H1 (cell line): ENCODE results near the gene MSANTD2. TPM values are rescaled to one million over a fixed set of nuclear protein-coding genes. Genes with fewer than 3 reads are reported as not detected.

Experiments used
- CTCF ChIA-PET: fragments of 300-600 bp; sonication (Branson Sonifier 250); formaldehyde crosslinking; loops from one replicate; lab custom pipeline; 2021; ENCODE audit not compliant: partially characterized antibody; lab: Charles Lee
- POLR2A ChIA-PET: fragments of 300-600 bp; sonication (Branson Sonifier 250); formaldehyde crosslinking; loops from one replicate; lab custom pipeline; 2021; ENCODE audit warnings: inconsistent platforms; ENCODE audit not compliant: partially characterized antibody; lab: Charles Lee
- DNase-seq, 2 experiments: peaks; one replicate each; pipeline versions ENCODE4 v3.0.0 to v3.0.0-alpha.2; 2010 to 2022; ENCODE audit warnings: low spot score in 2 of 2, low read depth in 1 of 2, mixed read lengths in 1 of 2
- FAIRE-seq: peaks from 2 replicates; lab custom pipeline; 2011; peaks lifted over from hg19 to GRCh38; lab: Jason Lieb, UNC
- H2AFZ ChIP-seq: 2 replicates; pipeline ENCODE4 v1.8.1; 2012; ENCODE audit warnings: low read length, inconsistent platforms
- H2AK5ac ChIP-seq: 2 replicates; pipeline ENCODE4 v1.6.1; 2013; ENCODE audit warnings: low read depth, low read length
- H2BK120ac ChIP-seq: replicated peaks from 2 replicates; pipeline ENCODE3; 2013; ENCODE audit warnings: low read depth, low read length, inconsistent platforms
- H2BK12ac ChIP-seq: 2 replicates; pipeline ENCODE4 v1.6.1; 2013; ENCODE audit warnings: low read depth, low read length
- H2BK15ac ChIP-seq: 2 replicates; pipeline ENCODE4 v1.6.1; 2013; ENCODE audit warnings: low read length
- H2BK20ac ChIP-seq: 2 replicates; pipeline ENCODE4 v1.6.1; 2013; ENCODE audit warnings: low read length
- H2BK5ac ChIP-seq: 2 replicates; pipeline ENCODE4 v1.6.1; 2013; ENCODE audit warnings: low read depth, low read length
- H3K14ac ChIP-seq: 2 replicates; pipeline ENCODE4 v1.6.1; 2013; ENCODE audit warnings: inconsistent platforms; ENCODE audit not compliant: insufficient read length
- H3K18ac ChIP-seq: 2 replicates; pipeline ENCODE4 v1.6.1; 2013; ENCODE audit warnings: low read length; ENCODE audit errors: extremely low read depth
- H3K23ac ChIP-seq: 2 replicates; pipeline ENCODE4 v1.6.1; 2013; ENCODE audit warnings: inconsistent platforms; ENCODE audit not compliant: insufficient read length
- H3K23me2 ChIP-seq: 2 replicates; pipeline ENCODE4 v1.6.1; 2013; ENCODE audit warnings: low read depth, low read length
- H3K27ac ChIP-seq: 2 replicates; pipeline ENCODE4 v1.6.1; 2011; ENCODE audit warnings: low read depth, low read length, inconsistent platforms
- H3K27me3 ChIP-seq, 4 experiments: replicated peaks in 1 of 4; 1 replicate in 1 of 4; 2 replicates in 3 of 4; pipeline versions ENCODE4 v1.6.1 to v1.8.1; 2011 to 2013; ENCODE audit warnings: low read length in 3 of 4, mild to moderate bottlenecking in 3 of 4, inconsistent platforms in 2 of 4, mixed read lengths in 2 of 4, moderate library complexity in 1 of 4; ENCODE audit not compliant: control insufficient read depth in 3 of 4, insufficient read depth in 3 of 4; ENCODE audit errors: extremely low read depth in 1 of 4
- H3K36me3 ChIP-seq, 4 experiments: 2 replicates each; pipeline versions ENCODE4 v1.6.1 to v1.8.1; 2011 to 2013; ENCODE audit warnings: mild to moderate bottlenecking in 4 of 4, low read length in 3 of 4, moderate library complexity in 2 of 4, control low read depth in 1 of 4, inconsistent platforms in 1 of 4; ENCODE audit not compliant: insufficient read depth in 4 of 4, control insufficient read depth in 2 of 4
- H3K4ac ChIP-seq: replicated peaks from 2 replicates; pipeline ENCODE3; 2013; ENCODE audit warnings: low read length, low read depth, mixed read lengths, inconsistent platforms; ENCODE audit not compliant: insufficient read length
- H3K4me1 ChIP-seq, 4 experiments: replicated peaks in 1 of 4; 1 replicate in 1 of 4; 2 replicates in 3 of 4; pipeline versions ENCODE4 v1.6.1 to v1.8.1; 2011 to 2013; ENCODE audit warnings: low read length in 3 of 4, inconsistent platforms in 2 of 4, mixed read lengths in 1 of 4; ENCODE audit not compliant: insufficient read depth in 4 of 4, control insufficient read depth in 3 of 4
- H3K4me2 ChIP-seq, 2 experiments: 2 replicates each; pipeline versions ENCODE4 v1.6.1 to v1.8.1; 2011 to 2013; ENCODE audit warnings: low read depth in 2 of 2, low read length in 2 of 2, control low read depth in 1 of 2, inconsistent platforms in 1 of 2, mild to moderate bottlenecking in 1 of 2; ENCODE audit not compliant: insufficient read depth in 1 of 2
- H3K4me3 ChIP-seq, 4 experiments: fragments of 200-600, 300-600 bp in 1 of 4; sonication (generic), shearing (Covaris generic), sonication (Bioruptor Twin) in 1 of 4; 2 replicates each; pipeline versions ENCODE4 v1.5.1 to v1.8.1; 2011 to 2016; ENCODE audit warnings: low read length in 4 of 4, low read depth in 3 of 4, control low read depth in 2 of 4, inconsistent platforms in 2 of 4, mild to moderate bottlenecking in 2 of 4, mixed read lengths in 1 of 4, moderate library complexity in 1 of 4; ENCODE audit not compliant: insufficient read depth in 2 of 4; ENCODE audit errors: extremely low read depth in 1 of 4
- H3K56ac ChIP-seq: replicated peaks from 2 replicates; pipeline ENCODE3; 2013; ENCODE audit warnings: low read depth, mild to moderate bottlenecking, mixed read lengths, low read length, inconsistent platforms; ENCODE audit not compliant: insufficient read length
- H3K79me1 ChIP-seq: 2 replicates; pipeline ENCODE4 v1.6.1; 2013; ENCODE audit warnings: low read depth, low read length, control low read depth
- H3K79me2 ChIP-seq, 2 experiments: 2 replicates each; pipeline versions ENCODE4 v1.6.1 to v1.8.1; 2012 to 2013; ENCODE audit warnings: low read length in 2 of 2, mild to moderate bottlenecking in 2 of 2, inconsistent platforms in 1 of 2; ENCODE audit not compliant: insufficient read depth in 2 of 2, control insufficient read depth in 1 of 2
- H3K9ac ChIP-seq, 4 experiments: replicated peaks in 1 of 4; 1 replicate in 1 of 4; 2 replicates in 3 of 4; pipeline versions ENCODE4 v1.6.1 to v1.8.1; 2011 to 2013; ENCODE audit warnings: low read depth in 3 of 4, low read length in 3 of 4, control low read depth in 2 of 4, mild to moderate bottlenecking in 2 of 4, moderate library complexity in 2 of 4, inconsistent platforms in 1 of 4; ENCODE audit errors: extremely low read depth in 1 of 4
- H3K9me3 ChIP-seq, 2 experiments: 2 replicates each; pipeline versions ENCODE4 v1.6.1 to v1.8.1; 2012 to 2013; ENCODE audit warnings: mild to moderate bottlenecking in 2 of 2, moderate library complexity in 2 of 2, control low read depth in 1 of 2, inconsistent platforms in 1 of 2, low read depth in 1 of 2, low read length in 1 of 2, mixed read lengths in 1 of 2; ENCODE audit not compliant: insufficient read depth in 2 of 2
- H4K20me1 ChIP-seq, 2 experiments: replicated peaks in 1 of 2; 2 replicates each; pipeline versions ENCODE3 to v1.8.1; 2011 to 2013; ENCODE audit warnings: inconsistent platforms in 2 of 2, low read length in 2 of 2, mild to moderate bottlenecking in 1 of 2; ENCODE audit not compliant: insufficient read depth in 2 of 2, control insufficient read depth in 1 of 2
- H4K5ac ChIP-seq: 2 replicates; pipeline ENCODE4 v1.6.1; 2013; ENCODE audit warnings: low read length, low read depth, mixed read lengths, inconsistent platforms; ENCODE audit not compliant: insufficient read length
- H4K8ac ChIP-seq: 2 replicates; pipeline ENCODE4 v1.8.0; 2013; ENCODE audit warnings: mild to moderate bottlenecking, moderate library complexity, low read length, inconsistent platforms; ENCODE audit not compliant: insufficient read depth; ENCODE audit errors: extremely low read depth
- H4K91ac ChIP-seq: replicated peaks from 2 replicates; pipeline ENCODE3; 2013; ENCODE audit warnings: low read length, mixed read lengths, inconsistent platforms; ENCODE audit not compliant: insufficient read length
- ASH2L ChIP-seq: fragments of 200-600, 300-600 bp; sonication (generic); IDR thresholded peaks from one replicate; pipeline ENCODE4 v1.7.1; 2017; ENCODE audit warnings: low read length
- BACH1 ChIP-seq: IDR thresholded peaks from 2 replicates; pipeline ENCODE4 v1.6.1; 2012; ENCODE audit warnings: low read length, improper control_type of control experiment
- CBX5 ChIP-seq: fragments of 300-800, 300-1000 bp; sonication (generic); IDR thresholded peaks from 2 replicates; pipeline ENCODE4 v1.7.1; 2016; ENCODE audit warnings: antibody characterized with exemption, low read length, low read depth
- CEBPB ChIP-seq: IDR thresholded peaks from 2 replicates; pipeline ENCODE4 v1.6.1; 2012; ENCODE audit warnings: low read depth, low read length
- CTBP2 ChIP-seq: IDR thresholded peaks from 2 replicates; pipeline ENCODE4 v1.7.0; 2011; ENCODE audit warnings: borderline replicate concordance, mild to moderate bottlenecking, moderate library complexity, mixed read lengths, low read length; ENCODE audit not compliant: insufficient read depth, insufficient read length
- EGR1 ChIP-seq: IDR thresholded peaks from 2 replicates; pipeline ENCODE4 v1.6.1; 2011; ENCODE audit warnings: low read depth, low read length, borderline replicate concordance
- GTF2F1 ChIP-seq: IDR thresholded peaks from 2 replicates; pipeline ENCODE4 v1.6.1; 2012; ENCODE audit warnings: low read depth, low read length, improper control_type of control experiment, borderline replicate concordance
- JUND ChIP-seq: IDR thresholded peaks from 2 replicates; pipeline ENCODE4 v1.6.1; 2011; ENCODE audit warnings: mild to moderate bottlenecking, improper control_type of control experiment, low read length
- KDM1A ChIP-seq: fragments of 200-600, 300-600 bp; sonication (generic); IDR thresholded peaks from 2 replicates; pipeline ENCODE4 v1.7.1; 2016; ENCODE audit warnings: mild to moderate bottlenecking, low read length, borderline replicate concordance
- MAX ChIP-seq: IDR thresholded peaks from 2 replicates; pipeline ENCODE4 v1.6.1; 2012; ENCODE audit warnings: inconsistent platforms
- SP2 ChIP-seq: IDR thresholded peaks from 2 replicates; pipeline ENCODE4 v1.6.1; 2012; ENCODE audit warnings: mild to moderate bottlenecking, low read length, inconsistent platforms
- TCF12 ChIP-seq: IDR thresholded peaks from 2 replicates; pipeline ENCODE4 v1.6.1; 2011; ENCODE audit warnings: low read depth, mild to moderate bottlenecking, low read length
- TEAD4 ChIP-seq: IDR thresholded peaks from 2 replicates; pipeline ENCODE4 v1.6.1; 2012; ENCODE audit warnings: low read depth, low read length, inconsistent platforms, mixed read lengths
- YY1 ChIP-seq: IDR thresholded peaks from 2 replicates; pipeline ENCODE4 v1.6.1; 2011; ENCODE audit warnings: low read depth, mild to moderate bottlenecking, low read length
- WGBS, 2 experiments: shearing (Covaris generic) in 1 of 2; methylation state at CpG; one replicate each; pipeline versions ENCODE4 v1.1.6 to v1.1.7; 2013 to 2015; ENCODE audit warnings: low lambda C conversion rate in 2 of 2, mixed read lengths in 2 of 2, inconsistent platforms in 1 of 2, low coverage in 1 of 2, missing lambda C conversion rate in 1 of 2; ENCODE audit not compliant: insufficient replicate concordance in 2 of 2, insufficient coverage in 1 of 2, insufficient read length in 1 of 2; ENCODE audit errors: extremely low coverage in 1 of 2, missing lambda C conversion rate in 1 of 2; 5-methylcytosine and 5-hydroxymethylcytosine counted together
- polyA plus RNA-seq, 7 experiments: library from polyadenylated mRNA; depleted of rRNA in 3 of 7; stranded (reverse) in 5 of 7; unstranded in 2 of 7; fragments of >200 nt in 5 of 7; fragments of 200-250 nt in 2 of 7; gene quantifications; 1 replicate in 5 of 7; 2 replicates in 1 of 7; 4 replicates in 1 of 7; pipeline versions ENCODE4 v1.2.1 to v1.2.3, GENCODE V29; 2011 to 2013; ENCODE audit warnings: missing spikeins in 2 of 7, mixed read lengths in 2 of 7
- total RNA-seq: library from RNA; stranded (reverse); fragmentation: NEBNext Ultra II Directional; extraction: Animal tissue kit (Norgen Biotek cat#: 25700); gene quantifications from 2 replicates; pipeline ENCODE4 v1.2.1, GENCODE V29; 2021

Gene MSANTD2
- total and polyA plus RNA-seq, 2 of the 8 experiments (the other 6 are each of a cell fraction or from before 2014, with no cell fraction given) = 8.2 to 15.9 TPM

- Histone ChIP-seq H3K4me3 (no peak overlapping the region), H3K56ac (no peak overlapping the region), H2BK20ac (no peak overlapping the region), H3K4me1 (peaks cover 0 to 15% (median 2%) of the 10 kb centered on the region in 4 experiments; a peak in 4 of 7 replicates), H2BK5ac (no peak overlapping the region), H2BK15ac (no peak overlapping the region), H3K18ac (no peak overlapping the region), H4K20me1 (peaks cover 5% of the 10 kb centered on the region in 2 experiments), H3K79me1 (no peaks in the 10 kb centered on the region), H2BK120ac (no peak overlapping the region), H3K23me2 (peaks cover 9% of the 10 kb centered on the region), H3K14ac (no peak overlapping the region), H3K9me3 (no peaks in the 10 kb centered on the region), H3K79me2 (no peaks in the 10 kb centered on the region), H4K91ac (no peak overlapping the region), H2AK5ac (no peak overlapping the region), H3K4me2 (no peak overlapping the region), H3K27me3 (peaks cover 39 to 66% (median 54%) of the 10 kb centered on the region in 4 experiments), H3K36me3 (no peaks in the 10 kb centered on the region), H4K8ac (no peak overlapping the region), H4K5ac (no peak overlapping the region), H3K4ac (no peak overlapping the region), H3K27ac (no peak overlapping the region), H2BK12ac (no peak overlapping the region), H3K23ac (no peak overlapping the region), H2AFZ (no peak overlapping the region), H3K9ac (no peak overlapping the region)
- ChIA-PET CTCF (interaction anchor here (0.9 to 21.1 kb wide), 6 partner anchors 10 to 130 kb away, joined by 3 to 382 read pairs (median 3); partner anchors contain the start of genes ESAM and VSIG2), POLR2A (interaction anchor here (0.7 kb wide), 1 partner anchor 12 kb away, joined by 3 read pairs; no protein-coding TSS in a partner anchor)
- no peak for DNase-seq
- FAIRE-seq = no peak
- WGBS, 2 experiments = 62% methylated on average over 3 of the region's 3 CpGs; no CpG with 5 or more reads in 1 of the 2 experiments
- TF ChIP-seq TEAD4 = no peak
- TF ChIP-seq TCF12 = no peak
- TF ChIP-seq EGR1 = no peak
- TF ChIP-seq JUND = no peak
- no peak for TF ChIP-seq CEBPB
- TF ChIP-seq SP2 = no peak
- TF ChIP-seq GTF2F1 = no peak
- no peak for TF ChIP-seq CTBP2
- TF ChIP-seq ASH2L = no peak
- no peak for TF ChIP-seq KDM1A
- no peak for TF ChIP-seq CBX5
- no peak for TF ChIP-seq MAX
- TF ChIP-seq YY1 = no peak
- TF ChIP-seq BACH1 = no peak
Measured at GRCh38 chr11:124736736-124737135, 63.5 kb downstream of the MSANTD2 start.
